HL-60/S4 (cell line): ENCODE results near the gene ANGEL2.

Experiments used
- in situ Hi-C: fragments of 300-500 bp; cut with MboI; formaldehyde crosslinking; loops from 2 replicates; pipeline ENCODE4 v1.14.3; 2022; ENCODE audit warnings: low sequenced_read_pairs

The ANGEL2 gene

DNA sequence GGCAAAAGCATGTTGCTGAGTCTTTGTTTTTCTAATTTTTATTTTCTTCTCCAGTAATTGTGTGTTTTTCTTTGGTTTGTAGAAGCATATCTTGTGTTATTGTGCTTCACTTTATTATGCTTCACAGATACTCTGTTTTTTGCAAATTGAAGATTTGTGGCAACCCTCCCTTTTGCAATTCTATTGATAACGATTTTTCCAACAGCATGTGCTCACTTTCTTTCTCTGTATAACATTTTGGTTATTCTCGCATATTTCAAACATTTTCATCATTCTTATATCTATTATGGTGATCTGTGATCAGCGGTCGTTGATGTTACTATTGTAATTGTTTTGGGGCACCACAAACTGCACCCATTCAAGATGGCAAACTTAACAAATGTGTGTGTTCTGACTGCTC, 3.8 kb upstream of the ANGEL2 start:
- in situ Hi-C loops: no loop called here

DNA sequence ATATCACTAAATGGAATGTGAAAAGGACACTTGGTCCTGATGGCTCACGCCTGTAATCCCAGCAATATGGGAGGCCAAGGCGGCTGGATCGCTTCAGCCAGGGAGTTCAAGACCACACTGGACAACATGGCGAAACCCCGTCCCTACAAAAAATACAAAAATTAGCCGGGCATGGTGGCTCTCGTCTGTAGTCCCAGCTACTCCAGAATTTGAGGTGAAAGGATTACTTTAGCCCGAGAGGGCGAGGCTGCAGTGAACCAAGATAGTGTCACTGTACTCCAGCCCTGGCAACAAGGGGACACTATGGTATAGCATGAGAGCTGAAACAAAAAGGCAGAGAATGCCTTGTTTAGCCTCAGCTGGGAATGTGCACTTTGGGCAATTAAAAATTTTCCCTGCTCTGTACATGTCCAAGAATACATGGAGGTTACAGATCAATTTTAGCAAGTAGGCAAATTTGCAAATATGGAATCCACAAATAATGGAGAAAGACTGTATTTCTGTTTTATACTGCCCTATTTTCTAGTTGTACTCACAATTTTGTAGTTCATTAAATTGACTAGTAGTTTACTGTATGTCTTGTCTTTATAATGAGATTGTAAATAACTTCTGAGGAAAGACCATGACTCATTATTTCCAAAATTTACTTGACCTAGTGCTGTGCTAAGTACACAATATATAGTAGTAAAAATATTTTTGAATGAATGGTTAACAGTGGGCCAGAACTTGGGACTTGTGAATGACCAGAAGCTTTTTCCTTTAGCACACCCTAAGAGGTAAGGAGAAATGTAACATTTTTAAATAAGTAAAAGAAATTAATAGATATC, 2.0 kb upstream of the ANGEL2 start:
- in situ Hi-C loops: no loop called here

- in situ Hi-C loops: no loop called here
Measured at GRCh38 chr1:213014642-213015041, 1.0 kb downstream of the ANGEL2 start.

DNA sequence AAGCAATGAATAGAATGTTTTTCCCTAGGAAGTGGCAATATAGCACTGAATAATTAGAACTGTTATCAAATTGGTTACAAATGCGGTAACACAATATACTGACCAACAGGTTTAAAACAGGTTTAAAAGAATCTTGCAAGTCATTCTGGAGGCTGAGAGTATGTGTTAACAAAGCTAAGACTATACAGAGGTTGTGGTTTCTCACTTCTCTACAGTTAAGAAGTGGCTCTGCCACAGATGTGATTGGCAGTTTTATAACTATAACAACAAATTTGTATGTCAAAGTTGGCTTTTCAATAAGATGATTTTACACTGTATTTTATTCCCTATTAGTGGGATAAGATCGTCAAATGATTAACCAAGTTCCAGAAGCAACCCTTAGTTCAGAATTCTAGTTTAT, 7.1 kb downstream of the ANGEL2 start:
- in situ Hi-C loops: no loop called here

- in situ Hi-C loops: no loop called here
Measured at GRCh38 chr1:213003256-213003655, 12.4 kb downstream of the ANGEL2 start.

DNA sequence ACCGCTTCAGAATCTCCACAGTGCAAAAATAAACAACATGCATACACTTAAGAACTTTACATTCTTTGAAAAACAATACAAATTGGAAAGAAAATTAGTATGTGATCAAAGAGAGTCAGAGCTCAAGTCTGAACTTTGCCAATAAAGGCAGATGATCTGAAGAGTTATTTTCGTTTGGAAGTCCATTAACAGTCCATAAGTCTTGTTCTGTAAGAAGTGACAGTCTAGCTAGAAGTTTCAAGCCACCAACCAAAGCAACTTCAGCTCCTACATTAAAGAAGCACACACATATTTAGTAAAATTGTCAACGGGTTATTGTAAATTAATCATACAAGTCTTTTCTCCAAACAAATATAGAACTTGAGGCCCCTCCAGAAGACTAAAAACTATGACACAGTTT, 20.7 kb downstream of the ANGEL2 start:
- in situ Hi-C loops: loop anchor here (10.0 to 25.0 kb wide), 3 partner anchors 183 to 1308 kb away; partner anchors contain the start of gene NEK2

DNA sequence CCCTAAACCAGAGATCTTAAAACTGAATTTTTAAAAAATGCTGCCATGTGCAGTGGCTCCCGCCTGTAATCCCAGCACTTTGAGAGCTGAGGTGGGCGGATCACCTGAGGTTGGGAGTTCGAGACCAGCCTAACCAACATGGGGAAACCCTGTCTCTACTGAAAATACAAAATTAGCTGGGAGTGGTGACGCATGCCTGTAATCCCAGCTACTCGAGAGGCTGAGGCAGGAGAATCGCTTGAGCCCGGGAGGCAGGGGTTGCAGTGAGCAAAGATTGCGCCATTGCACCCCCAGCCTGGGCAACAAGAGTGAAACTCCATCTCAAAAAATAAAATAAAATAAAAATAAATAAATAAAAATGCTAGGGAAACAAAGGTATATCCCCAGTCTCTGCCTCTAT, 21.7 kb downstream of the ANGEL2 start:
- in situ Hi-C loops: loop anchor here (10.0 to 25.0 kb wide), 3 partner anchors 182 to 1307 kb away; partner anchors contain the start of gene NEK2

GRCh38 chr1:212990276-212990675, 25.4 kb downstream of the ANGEL2 start:
- in situ Hi-C loops: loop anchor here (10.0 to 25.0 kb wide), 3 partner anchors 178 to 1303 kb away; partner anchors contain the start of gene NEK2

DNA sequence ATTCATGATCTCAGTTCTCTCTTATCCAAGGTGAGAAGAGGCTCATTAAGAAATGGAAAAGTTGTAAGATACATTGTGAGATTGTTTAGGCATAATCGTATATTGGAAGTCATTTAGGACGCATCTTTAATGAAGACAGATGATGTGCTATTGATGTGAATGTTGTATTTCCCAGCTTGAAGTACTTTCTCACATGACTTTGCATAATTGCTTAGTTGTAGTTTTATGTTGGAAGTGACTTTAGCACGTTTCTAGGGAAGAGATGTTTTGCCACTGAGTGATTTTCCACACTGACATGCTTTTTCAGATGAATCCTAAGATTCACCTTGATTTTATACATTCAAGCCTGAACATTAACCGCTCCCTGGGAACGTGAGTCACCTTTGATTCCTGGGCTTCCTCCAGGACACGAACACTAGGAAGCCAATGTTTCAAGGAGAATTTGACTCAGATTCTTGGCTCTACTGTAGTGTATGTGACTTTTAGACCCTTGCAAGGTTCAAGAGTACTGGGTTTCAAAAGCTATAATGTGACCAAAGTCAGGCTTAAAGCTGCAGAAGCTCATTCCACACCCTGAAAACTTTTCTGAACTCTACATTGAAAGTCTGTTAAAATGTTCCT, 27.9 kb downstream of the ANGEL2 start:
- in situ Hi-C loops: loop anchor here (25.0 kb wide), 2 partner anchors 176 to 1301 kb away; partner anchors contain the start of gene NEK2

DNA sequence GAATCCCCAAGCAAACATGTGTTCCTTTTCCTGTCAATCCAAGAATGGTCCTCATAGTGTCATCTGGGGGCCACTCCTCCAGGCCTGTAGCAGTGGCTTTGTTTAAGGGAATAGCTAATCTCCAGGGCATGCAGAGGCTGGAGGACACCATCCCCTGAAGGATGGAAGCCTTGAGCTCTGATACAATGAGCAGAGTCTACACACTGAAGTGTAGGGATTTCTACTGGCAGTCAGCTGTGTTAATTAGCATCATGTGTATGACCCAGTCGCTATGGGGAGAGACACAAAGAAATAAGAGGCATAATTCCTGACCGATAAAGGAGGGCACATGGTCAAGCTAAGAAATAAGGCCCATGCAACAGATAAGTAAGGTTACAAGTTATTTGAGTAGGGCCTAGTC, 29.1 kb downstream of the ANGEL2 start:
- in situ Hi-C loops: loop anchor here (25.0 kb wide), 2 partner anchors 174 to 1299 kb away; partner anchors contain the start of gene NEK2

DNA sequence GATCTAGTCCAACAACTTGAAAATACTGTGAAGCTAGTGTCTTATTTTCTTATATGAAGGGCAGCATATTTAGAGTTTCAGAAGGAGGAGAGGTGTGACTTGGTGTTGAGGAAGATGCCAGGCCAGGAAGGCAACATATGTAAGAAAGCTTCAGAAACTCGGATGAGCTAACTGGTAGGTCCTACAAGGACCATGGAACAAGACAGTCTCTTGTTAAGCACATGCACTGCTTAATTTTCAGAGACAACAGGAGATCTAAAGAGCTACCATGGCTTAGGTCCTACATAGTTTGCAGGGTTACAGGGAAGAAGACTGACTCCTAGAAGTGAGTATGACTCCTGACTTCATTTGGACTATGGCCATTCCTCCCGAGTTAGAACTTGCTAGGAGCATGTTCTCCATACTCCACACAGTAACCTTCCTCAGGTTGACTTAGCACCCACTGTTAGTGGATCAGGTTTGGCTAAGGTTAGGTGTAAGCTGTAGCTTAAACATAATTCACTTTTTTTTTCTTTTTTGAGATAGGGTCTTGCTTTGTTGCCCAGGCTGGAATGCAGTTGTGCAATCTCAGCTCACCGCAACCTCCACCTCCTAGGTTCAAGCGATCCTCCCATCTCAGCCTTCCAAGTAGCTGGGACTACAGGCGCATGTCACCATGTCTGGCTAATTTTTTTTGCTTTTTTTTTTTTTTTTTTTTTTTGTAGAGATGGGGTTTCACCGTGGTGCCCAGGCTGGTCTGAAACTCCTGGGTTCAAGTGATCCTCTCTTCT, 31.0 kb downstream of the ANGEL2 start:
- in situ Hi-C loops: loop anchor here (25.0 kb wide), 2 partner anchors 172 to 1297 kb away; partner anchors contain the start of gene NEK2

- in situ Hi-C loops: loop anchor here (25.0 kb wide), 2 partner anchors 171 to 1296 kb away; partner anchors contain the start of gene NEK2
Measured at GRCh38 chr1:212983482-212983881, 32.2 kb downstream of the ANGEL2 start.

GRCh38 chr1:212982430-212983152, 33.1 kb downstream of the ANGEL2 start:
- in situ Hi-C loops: loop anchor here (25.0 kb wide), 2 partner anchors 170 to 1295 kb away; partner anchors contain the start of gene NEK2

DNA sequence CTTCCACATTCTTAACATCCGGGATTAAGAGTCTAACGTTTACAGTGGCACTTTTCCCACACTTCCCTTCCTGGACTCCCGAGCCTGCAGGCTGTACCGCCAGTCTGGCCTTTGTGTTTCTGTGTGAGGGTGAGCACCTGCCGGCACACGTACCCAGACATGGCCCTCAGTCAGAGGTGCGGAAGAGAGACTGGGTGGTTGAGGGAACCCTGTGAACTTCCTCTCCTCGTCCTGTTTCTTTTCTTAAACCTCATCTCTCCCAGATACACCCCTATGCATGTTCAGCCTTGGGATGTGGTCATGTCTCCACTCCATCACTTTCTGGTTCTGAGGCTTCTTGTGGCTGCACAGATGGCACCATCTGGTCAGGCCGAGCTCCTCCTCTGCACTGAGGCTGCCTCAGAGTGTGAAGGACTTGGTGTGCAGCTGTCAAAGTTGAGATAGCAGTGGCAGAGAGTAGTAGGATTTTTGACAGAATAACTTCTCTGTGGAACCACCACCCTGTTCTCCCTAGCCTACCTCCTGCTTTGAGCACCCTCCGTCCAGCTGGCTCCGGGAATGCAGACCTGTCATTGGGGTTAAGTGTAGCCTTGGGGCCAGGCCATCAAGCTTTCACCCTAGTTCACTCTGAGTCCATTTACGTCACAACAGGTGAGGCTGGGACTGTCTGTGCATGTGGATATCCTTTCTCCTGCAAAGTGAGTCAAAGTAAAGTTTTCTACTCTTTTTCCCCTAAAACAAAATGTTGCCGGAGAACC, 33.9 kb downstream of the ANGEL2 start:
- in situ Hi-C loops: loop anchor here (25.0 kb wide), 2 partner anchors 169 to 1294 kb away; partner anchors contain the start of gene NEK2

- in situ Hi-C loops: loop anchor here (25.0 kb wide), 2 partner anchors 169 to 1294 kb away; partner anchors contain the start of gene NEK2
Measured at GRCh38 chr1:212981025-212981495, 34.6 kb downstream of the ANGEL2 start.

GRCh38 chr1:212980123-212980785, 35.4 kb downstream of the ANGEL2 start:
- in situ Hi-C loops: loop anchor here (25.0 kb wide), 2 partner anchors 168 to 1293 kb away; partner anchors contain the start of gene NEK2

DNA sequence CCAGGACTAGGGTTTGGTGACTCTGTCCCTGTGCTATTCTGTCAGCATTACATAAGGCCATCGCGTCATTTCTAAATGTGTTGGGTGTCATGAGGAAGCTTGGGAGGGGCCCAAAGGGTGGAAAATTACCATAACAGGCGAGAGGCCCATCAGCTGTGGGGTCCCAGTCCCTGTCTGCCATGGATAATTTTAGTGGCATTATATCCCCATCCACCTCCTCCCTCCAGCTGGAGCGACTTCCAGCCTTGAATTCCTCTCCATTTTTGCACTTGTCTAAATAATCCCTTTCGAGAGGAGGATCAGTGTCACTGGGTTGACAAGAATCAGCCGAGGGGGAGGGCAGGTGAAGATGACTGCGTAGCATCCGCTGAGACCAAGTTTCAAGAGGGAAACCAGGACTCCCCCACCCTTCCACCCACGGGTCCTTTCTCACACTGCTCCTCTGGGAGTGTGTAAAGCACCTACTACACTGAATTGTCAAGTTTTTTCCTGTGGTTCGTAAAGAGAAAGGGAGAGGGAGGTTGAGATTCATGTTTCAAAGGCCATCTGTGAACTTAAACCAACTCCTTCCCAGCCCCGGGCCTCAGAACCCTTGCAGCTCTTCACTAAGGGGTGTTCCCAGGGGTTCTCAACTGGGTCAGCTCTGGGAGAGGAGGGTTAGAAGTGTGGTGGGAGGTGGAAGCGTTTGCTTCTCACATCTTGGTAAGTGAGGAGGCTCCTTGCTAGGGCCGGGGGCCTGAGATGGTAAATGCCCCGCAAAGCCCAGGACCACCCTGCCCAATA, 36.1 kb downstream of the ANGEL2 start:
- in situ Hi-C loops: loop anchor here (25.0 kb wide), 2 partner anchors 167 to 1292 kb away; partner anchors contain the start of gene NEK2
